Osteocyte (in vitro differentiated cells): ENCODE data around the gene DYNC1LI1. TPM values are rescaled to one million over a fixed set of nuclear protein-coding genes. Genes with fewer than 3 reads are reported as not detected.

Experiments
- DNase-seq: peaks from one replicate; pipeline ENCODE4 v3.0.0; 2021; ENCODE audit warnings: mixed read lengths; ENCODE audit not compliant: unreplicated experiment; ENCODE audit errors: extremely low spot score
- H3K27ac Mint-ChIP-seq: one replicate; pipeline ENCODE4 v1.8.0; 2021; ENCODE audit warnings: mild to moderate bottlenecking, mixed read lengths; ENCODE audit not compliant: unreplicated experiment
- H3K27me3 Mint-ChIP-seq: one replicate; pipeline ENCODE4 v1.8.0; 2021; ENCODE audit warnings: mixed read lengths; ENCODE audit not compliant: unreplicated experiment
- H3K36me3 Mint-ChIP-seq: one replicate; pipeline ENCODE4 v1.8.0; 2021; ENCODE audit warnings: mixed read lengths; ENCODE audit not compliant: unreplicated experiment
- H3K4me1 Mint-ChIP-seq: one replicate; pipeline ENCODE4 v1.8.0; 2021; ENCODE audit warnings: mixed read lengths; ENCODE audit not compliant: unreplicated experiment
- H3K4me3 Mint-ChIP-seq: one replicate; pipeline ENCODE4 v1.8.0; 2021; ENCODE audit warnings: mild to moderate bottlenecking, moderate library complexity, mixed read lengths; ENCODE audit not compliant: unreplicated experiment
- H3K9me3 Mint-ChIP-seq: one replicate; pipeline ENCODE4 v1.8.0; 2021; ENCODE audit warnings: mixed read lengths; ENCODE audit not compliant: unreplicated experiment
- CTCF ChIP-seq: fragments of 200-600 bp; sonication (generic); IDR thresholded peaks from 2 replicates; pipeline ENCODE4 v1.5.0; 2021; ENCODE audit warnings: antibody characterized with exemption, mild to moderate bottlenecking, moderate library complexity
- total RNA-seq: library from RNA; stranded (reverse); gene quantifications from 2 replicates; pipeline ENCODE4 v1.2.1, GENCODE V29; 2021

The DYNC1LI1 gene
- total RNA-seq, 1 donor from 2014 or later: 64.3 TPM

GRCh38 chr3:32544894-32545293, 25.8 kb downstream of the DYNC1LI1 start:
- DNase-seq: no peak
- no peak for TF ChIP-seq CTCF
- Mint-ChIP-seq H3K4me3 (no peak overlapping the region), H3K36me3 (peaks cover 24% of the 10 kb centered on the region), H3K9me3 (no peaks in the 10 kb centered on the region), H3K4me1 (peaks cover 14% of the 10 kb centered on the region), H3K27ac (peak overlapping the region; percentile 72), H3K27me3 (no peaks in the 10 kb centered on the region)

GRCh38 chr3:32542807-32543206, 27.9 kb downstream of the DYNC1LI1 start:
- no peak for DNase-seq
- TF ChIP-seq CTCF: no peak
- Mint-ChIP-seq H3K36me3 (peaks cover 31% of the 10 kb centered on the region), H3K4me3 (no peak overlapping the region), H3K27ac (peak overlapping the region; percentile 14), H3K4me1 (peaks cover 9% of the 10 kb centered on the region), H3K9me3 (no peaks in the 10 kb centered on the region), H3K27me3 (no peaks in the 10 kb centered on the region)

GRCh38 chr3:32540899-32541298, 29.8 kb downstream of the DYNC1LI1 start:
- peaks cover 36% of the 10 kb centered on the region for H3K36me3 Mint-ChIP-seq
- TF ChIP-seq CTCF: no peak
- H3K27me3 Mint-ChIP-seq: no peaks in the 10 kb centered on the region
- H3K4me3 Mint-ChIP-seq: no peak overlapping the region
- no peaks in the 10 kb centered on the region for H3K9me3 Mint-ChIP-seq
- H3K4me1 Mint-ChIP-seq: peaks cover 9% of the 10 kb centered on the region
- no peak overlapping the region for H3K27ac Mint-ChIP-seq
- no peak for DNase-seq

GRCh38 chr3:32532434-32532833, 38.2 kb downstream of the DYNC1LI1 start:
- no peak overlapping the region for H3K27ac Mint-ChIP-seq
- no peak for DNase-seq
- peaks cover 13% of the 10 kb centered on the region for H3K4me1 Mint-ChIP-seq
- no peak overlapping the region for H3K4me3 Mint-ChIP-seq
- H3K36me3 Mint-ChIP-seq: peaks cover 55% of the 10 kb centered on the region
- H3K9me3 Mint-ChIP-seq: no peaks in the 10 kb centered on the region
- H3K27me3 Mint-ChIP-seq: no peaks in the 10 kb centered on the region
- no peak for TF ChIP-seq CTCF

GRCh38 chr3:32531010-32531647, 39.5 kb downstream of the DYNC1LI1 start:
- H3K27ac Mint-ChIP-seq: no peak overlapping the region
- no peak for DNase-seq
- peaks cover 13% of the 10 kb centered on the region for H3K4me1 Mint-ChIP-seq
- TF ChIP-seq CTCF: no peak
- H3K27me3 Mint-ChIP-seq: no peaks in the 10 kb centered on the region
- peaks cover 54% of the 10 kb centered on the region for H3K36me3 Mint-ChIP-seq
- no peaks in the 10 kb centered on the region for H3K9me3 Mint-ChIP-seq
- H3K4me3 Mint-ChIP-seq: no peak overlapping the region
